HCT116 (cell line): ENCODE measurements around the gene YBX1. TPM values are rescaled to one million over a fixed set of nuclear protein-coding genes. Genes with fewer than 3 reads are reported as not detected.

Experiments
- ATAC-seq: fragments of 200-7000 bp; cut with Tn5 transposase; 2 replicates; pipeline ENCODE4 v1.9.1; 2020; ENCODE audit warnings: mild to moderate bottlenecking, moderate library complexity
- BruUV-seq: library from RNA; stranded (reverse); fragments of 400-500 nt; replicated peaks from 2 replicates; lab custom pipeline; 2021; lab: Mats Ljungman, UMichigan
- CTCF ChIA-PET: fragments of 300-600 bp; sonication (Branson Sonifier 250); formaldehyde crosslinking; loops from one replicate; lab custom pipeline; 2021; ENCODE audit warnings: antibody characterized with exemption; lab: Charles Lee
- POLR2A ChIA-PET: fragments of 300-600, 350-600 bp; sonication (Branson Sonifier 250); formaldehyde crosslinking; loops from one replicate; lab custom pipeline; 2021; ENCODE audit warnings: antibody characterized with exemption; lab: Charles Lee
- RAD21 ChIA-PET, 2 experiments: fragments of 300-600 bp; sonication (Branson Sonifier 250); formaldehyde crosslinking; loops; one replicate each; lab custom pipeline; 2023; ENCODE audit warnings: low total read pairs in 2 of 2; ENCODE audit not compliant: uncharacterized antibody in 2 of 2, unreplicated experiment in 2 of 2, low non-redundant PET in 1 of 2; lab: Charles Lee
- DNase-seq: peaks from one replicate; pipeline ENCODE4 v3.0.0-alpha.2; 2010; ENCODE audit warnings: low read depth, low spot score
- H2AFZ ChIP-seq: fragments of 200-600 bp; shearing (Covaris generic), sonication (generic); 2 replicates; pipeline ENCODE4 v1.6.1; 2017; ENCODE audit warnings: low read depth, mixed run types, mixed read lengths, antibody characterized with exemption, low read length; ENCODE audit not compliant: poor library complexity, severe bottlenecking
- H3K27ac ChIP-seq: 2 replicates; pipeline ENCODE4 v1.5.1; 2012; ENCODE audit warnings: low read depth, low read length
- H3K27me3 ChIP-seq: fragments of 200-600 bp; sonication (generic); 2 replicates; pipeline ENCODE4 v1.6.1; 2016; ENCODE audit warnings: mixed run types, low read length, mixed read lengths; ENCODE audit not compliant: insufficient read depth
- H3K36me3 ChIP-seq, 2 experiments: fragments of 200-500 bp in 1 of 2; fragments of 200-600 bp in 1 of 2; sonication (Bioruptor generic) in 1 of 2; sonication (generic) in 1 of 2; 2 replicates each; pipeline versions ENCODE4 v1.5.1 to v1.6.1; 2014 to 2016; ENCODE audit warnings: low read length in 2 of 2, inconsistent platforms in 1 of 2, mixed read lengths in 1 of 2, mixed run types in 1 of 2; ENCODE audit not compliant: insufficient read depth in 2 of 2, control insufficient read depth in 1 of 2
- H3K4me1 ChIP-seq, 2 experiments: fragments of 200-600 bp in 1 of 2; sonication (generic) in 1 of 2; 2 replicates each; pipeline versions ENCODE4 v1.5.1 to v1.6.1; 2012 to 2017; ENCODE audit warnings: low read length in 2 of 2, inconsistent platforms in 1 of 2, mild to moderate bottlenecking in 1 of 2, mixed read lengths in 1 of 2, mixed run types in 1 of 2, moderate library complexity in 1 of 2; ENCODE audit not compliant: insufficient read depth in 2 of 2, control insufficient read depth in 1 of 2
- H3K4me2 ChIP-seq: fragments of 200-600 bp; sonication (generic); 2 replicates; pipeline ENCODE4 v1.6.1; 2017; ENCODE audit warnings: mixed run types, low read length, mixed read lengths
- H3K4me3 ChIP-seq, 2 experiments: fragments of 200-600 bp in 1 of 2; sonication (generic) in 1 of 2; replicated peaks in 1 of 2; 2 replicates each; pipeline ENCODE4 v1.5.1; 2011 to 2016; ENCODE audit warnings: low read length in 2 of 2, control low read depth in 1 of 2, low read depth in 1 of 2, mild to moderate bottlenecking in 1 of 2, mixed read lengths in 1 of 2, mixed run types in 1 of 2
- H3K79me2 ChIP-seq: fragments of 200-600 bp; sonication (generic); 2 replicates; pipeline ENCODE4 v1.6.1; 2017; ENCODE audit warnings: mild to moderate bottlenecking, mixed run types, low read length, moderate library complexity, mixed read lengths; ENCODE audit not compliant: insufficient read depth
- H3K9ac ChIP-seq: fragments of 200-600 bp; sonication (generic); 2 replicates; pipeline ENCODE4 v1.6.1; 2016; ENCODE audit warnings: low read length, mixed read lengths
- H3K9me2 ChIP-seq: fragments of 200-600 bp; sonication (generic), shearing (Covaris generic); 2 replicates; pipeline ENCODE4 v1.6.1; 2017; ENCODE audit warnings: mixed run types, mild to moderate bottlenecking, moderate library complexity; ENCODE audit not compliant: insufficient read depth
- H3K9me3 ChIP-seq, 2 experiments: fragments of 200-500 bp in 1 of 2; fragments of 200-600 bp in 1 of 2; sonication (Bioruptor generic) in 1 of 2; sonication (generic) in 1 of 2; 2 replicates each; pipeline ENCODE4 v1.6.1; 2014 to 2017; ENCODE audit warnings: low read length in 2 of 2, mixed read lengths in 2 of 2, inconsistent platforms in 1 of 2, low read depth in 1 of 2, mild to moderate bottlenecking in 1 of 2, mixed run types in 1 of 2, moderate library complexity in 1 of 2; ENCODE audit not compliant: control insufficient read depth in 1 of 2, insufficient read depth in 1 of 2
- H4K20me1 ChIP-seq: fragments of 200-600 bp; sonication (generic), shearing (Covaris generic); 2 replicates; pipeline ENCODE4 v1.6.1; 2017; ENCODE audit warnings: mixed run types, mild to moderate bottlenecking, moderate library complexity; ENCODE audit not compliant: insufficient read depth
- CEBPB ChIP-seq: IDR thresholded peaks from 2 replicates; pipeline ENCODE4 v1.6.1; 2012; ENCODE audit warnings: low read depth
- EZH2 ChIP-seq: fragments of 200-600 bp; sonication (generic); IDR thresholded peaks from 2 replicates; pipeline ENCODE4 v1.6.1; 2017; ENCODE audit warnings: antibody characterized with exemption, mixed run types
- EZH2phosphoT487 ChIP-seq: fragments of 200-600 bp; IDR thresholded peaks from 2 replicates; pipeline ENCODE4 v1.6.1; 2018; ENCODE audit warnings: antibody characterized with exemption, borderline replicate concordance
- JUND ChIP-seq: IDR thresholded peaks from 2 replicates; pipeline ENCODE4 v1.6.1; 2012
- POLR2A ChIP-seq: IDR thresholded peaks from 2 replicates; pipeline ENCODE4 v1.7.0; 2011; ENCODE audit warnings: borderline replicate concordance; ENCODE audit not compliant: insufficient read depth, insufficient read length; ENCODE audit errors: extremely low read depth
- RAD21 ChIP-seq: IDR thresholded peaks from 2 replicates; pipeline ENCODE4 v1.6.1; 2012; ENCODE audit warnings: low read depth, mild to moderate bottlenecking
- SIN3A ChIP-seq: IDR thresholded peaks from 2 replicates; pipeline ENCODE4 v1.6.1; 2012; ENCODE audit warnings: low read depth
- YY1 ChIP-seq: IDR thresholded peaks from 2 replicates; pipeline ENCODE4 v1.6.1; 2011; ENCODE audit warnings: low read length, low read depth, moderate library complexity, mild to moderate bottlenecking; ENCODE audit not compliant: insufficient replicate concordance; ENCODE audit errors: extremely low read depth
- ZNF274 ChIP-seq: fragments of 200-500 bp; sonication (Bioruptor generic); IDR thresholded peaks from 2 replicates; pipeline ENCODE4 v1.6.1; 2014; ENCODE audit warnings: mild to moderate bottlenecking, low read depth, low read length, inconsistent platforms
- intact Hi-C: fragments of 100-400 bp; cut with micrococcal nuclease; formaldehyde crosslinking; loops from 2 replicates; pipeline ENCODE4 v1.10.0; 2022
- total RNA-seq: library from RNA; stranded (reverse); gene quantifications from one replicate; pipeline ENCODE4 v1.2.1, GENCODE V29; 2021; ENCODE audit not compliant: unreplicated experiment
- TF ChIP-seq, protein P1 (sequence below): IDR thresholded peaks from 2 replicates; pipeline ENCODE4 v1.6.1; 2011; ENCODE audit warnings: mild to moderate bottlenecking, low read length, moderate library complexity; ENCODE audit not compliant: insufficient replicate concordance; ENCODE audit errors: extremely low read depth
- TF ChIP-seq, protein P2 (sequence below), 3 experiments: fragments of 200-600 bp in 1 of 3; sonication (generic) in 1 of 3; IDR thresholded peaks in 2 of 3; conservative IDR thresholded peaks in 1 of 3; 2 replicates each; pipeline ENCODE4 v1.5.1; 2012 to 2017; ENCODE audit warnings: low read depth in 2 of 3, low read length in 2 of 3, antibody characterized with exemption in 1 of 3, borderline replicate concordance in 1 of 3, control low read depth in 1 of 3, mild to moderate bottlenecking in 1 of 3, mixed read lengths in 1 of 3, mixed run types in 1 of 3, moderate library complexity in 1 of 3; ENCODE audit not compliant: insufficient read depth in 1 of 3

The YBX1 gene
- total RNA-seq, 1 experiment from 2014 or later = 1,009 TPM

DNA sequence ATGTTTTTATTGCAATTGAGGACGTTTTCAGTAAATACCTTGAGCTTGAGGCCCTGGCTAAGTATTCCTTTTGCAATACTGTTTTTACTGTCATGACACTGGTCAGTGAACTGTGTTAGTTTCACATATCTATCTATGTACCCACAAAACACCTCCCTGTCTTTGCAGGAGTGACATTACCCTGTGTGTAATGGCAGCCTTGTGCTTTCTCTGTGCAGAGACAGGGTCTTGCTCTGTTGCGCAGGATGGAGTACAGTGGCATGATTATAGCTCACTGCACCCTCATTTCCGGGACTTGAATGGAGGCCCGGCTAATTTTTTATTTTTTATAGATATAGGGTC is 8.9 kb downstream of the YBX1 start:
- H3K36me3 ChIP-seq = peaks cover 13 to 67% of the 10 kb centered on the region in 2 experiments
- RAD21 ChIA-PET = no interaction called here
- no peak for ATAC-seq
- peaks cover 11 to 19% of the 10 kb centered on the region in 2 experiments; a peak in 3 of 4 replicates for H3K4me1 ChIP-seq
- no TSS peak for BruUV-seq
- H2AFZ ChIP-seq = no peak overlapping the region
- intact Hi-C loops = no loop called here
- no peaks in the 10 kb centered on the region for H3K9me3 ChIP-seq
- H4K20me1 ChIP-seq = peaks cover 95% of the 10 kb centered on the region; the same call in 1 of the 2 replicates
- no peak overlapping the region for H3K9ac ChIP-seq
- H3K27ac ChIP-seq = no peak overlapping the region
- DNase-seq = no peak
- H3K9me2 ChIP-seq = no peaks in the 10 kb centered on the region
- H3K4me2 ChIP-seq = no peak overlapping the region
- H3K79me2 ChIP-seq = peaks cover 100% of the 10 kb centered on the region
- no peak overlapping the region for H3K4me3 ChIP-seq
- no peak for TF ChIP-seq EZH2
- TF ChIP-seq ZNF274 = no peak
- no peak for TF ChIP-seq EZH2phosphoT487
- TF ChIP-seq, protein P1, sequence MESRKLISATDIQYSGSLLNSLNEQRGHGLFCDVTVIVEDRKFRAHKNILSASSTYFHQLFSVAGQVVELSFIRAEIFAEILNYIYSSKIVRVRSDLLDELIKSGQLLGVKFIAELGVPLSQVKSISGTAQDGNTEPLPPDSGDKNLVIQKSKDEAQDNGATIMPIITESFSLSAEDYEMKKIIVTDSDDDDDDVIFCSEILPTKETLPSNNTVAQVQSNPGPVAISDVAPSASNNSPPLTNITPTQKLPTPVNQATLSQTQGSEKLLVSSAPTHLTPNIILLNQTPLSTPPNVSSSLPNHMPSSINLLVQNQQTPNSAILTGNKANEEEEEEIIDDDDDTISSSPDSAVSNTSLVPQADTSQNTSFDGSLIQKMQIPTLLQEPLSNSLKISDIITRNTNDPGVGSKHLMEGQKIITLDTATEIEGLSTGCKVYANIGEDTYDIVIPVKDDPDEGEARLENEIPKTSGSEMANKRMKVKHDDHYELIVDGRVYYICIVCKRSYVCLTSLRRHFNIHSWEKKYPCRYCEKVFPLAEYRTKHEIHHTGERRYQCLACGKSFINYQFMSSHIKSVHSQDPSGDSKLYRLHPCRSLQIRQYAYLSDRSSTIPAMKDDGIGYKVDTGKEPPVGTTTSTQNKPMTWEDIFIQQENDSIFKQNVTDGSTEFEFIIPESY = no peak
- no peaks in the 10 kb centered on the region for H3K27me3 ChIP-seq
- CTCF ChIA-PET = interaction anchor here (1.3 kb wide), 1 partner anchor 113 kb away, joined by 3 read pairs; no protein-coding TSS in a partner anchor
- POLR2A ChIA-PET = interaction anchor here (1.2 kb wide), 1 partner anchor 9 kb away, joined by 5 read pairs; the partner anchor contains the start of gene YBX1

DNA sequence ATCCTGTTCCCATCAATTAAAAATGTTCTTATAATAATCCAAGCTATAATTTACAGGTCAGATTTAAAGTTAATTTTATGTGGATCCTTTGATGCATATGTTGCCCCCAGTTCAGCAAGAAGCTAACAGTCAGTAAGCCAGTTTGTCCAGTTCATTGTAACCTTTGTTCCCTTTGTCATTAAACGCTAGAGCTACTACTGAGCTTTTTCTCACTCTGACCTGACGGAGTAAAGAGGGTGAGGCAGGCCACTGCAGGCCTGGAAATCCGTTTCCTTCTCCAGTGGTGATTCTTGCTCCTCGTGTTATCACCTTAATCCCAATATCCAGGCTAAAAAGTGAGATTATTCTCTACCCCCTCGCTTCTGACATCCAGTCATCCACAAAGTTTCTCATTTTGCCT is 10.2 kb downstream of the YBX1 start:
- DNase-seq (no peak), ATAC-seq (no peak)
- POLR2A ChIA-PET = interaction anchor here (1.6 kb wide), 1 partner anchor 10 kb away, joined by 9 read pairs; the partner anchor contains the start of gene YBX1
- no TSS peak for BruUV-seq
- Histone ChIP-seq H3K27ac (no peak overlapping the region), H3K36me3 (peaks cover 21 to 68% of the 10 kb centered on the region in 2 experiments), H3K27me3 (no peaks in the 10 kb centered on the region), H3K79me2 (peaks cover 100% of the 10 kb centered on the region), H3K4me1 (peaks cover 11 to 19% of the 10 kb centered on the region in 2 experiments; a peak in 3 of 4 replicates), H3K4me3 (no peak overlapping the region), H3K4me2 (no peak overlapping the region), H3K9ac (no peak overlapping the region), H2AFZ (no peak overlapping the region), H3K9me3 (no peaks in the 10 kb centered on the region), H3K9me2 (no peaks in the 10 kb centered on the region), H4K20me1 (peaks cover 95% of the 10 kb centered on the region; the same call in 1 of the 2 replicates)
- CTCF ChIA-PET = no interaction called here
- TF ChIP-seq, protein P2, sequence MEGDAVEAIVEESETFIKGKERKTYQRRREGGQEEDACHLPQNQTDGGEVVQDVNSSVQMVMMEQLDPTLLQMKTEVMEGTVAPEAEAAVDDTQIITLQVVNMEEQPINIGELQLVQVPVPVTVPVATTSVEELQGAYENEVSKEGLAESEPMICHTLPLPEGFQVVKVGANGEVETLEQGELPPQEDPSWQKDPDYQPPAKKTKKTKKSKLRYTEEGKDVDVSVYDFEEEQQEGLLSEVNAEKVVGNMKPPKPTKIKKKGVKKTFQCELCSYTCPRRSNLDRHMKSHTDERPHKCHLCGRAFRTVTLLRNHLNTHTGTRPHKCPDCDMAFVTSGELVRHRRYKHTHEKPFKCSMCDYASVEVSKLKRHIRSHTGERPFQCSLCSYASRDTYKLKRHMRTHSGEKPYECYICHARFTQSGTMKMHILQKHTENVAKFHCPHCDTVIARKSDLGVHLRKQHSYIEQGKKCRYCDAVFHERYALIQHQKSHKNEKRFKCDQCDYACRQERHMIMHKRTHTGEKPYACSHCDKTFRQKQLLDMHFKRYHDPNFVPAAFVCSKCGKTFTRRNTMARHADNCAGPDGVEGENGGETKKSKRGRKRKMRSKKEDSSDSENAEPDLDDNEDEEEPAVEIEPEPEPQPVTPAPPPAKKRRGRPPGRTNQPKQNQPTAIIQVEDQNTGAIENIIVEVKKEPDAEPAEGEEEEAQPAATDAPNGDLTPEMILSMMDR (IDR thresholded peaks at IDR 0.05 in 2 of 3, conservative IDR thresholded peaks at IDR 0.05 in 1 of 3; ENCODE audit: borderline replicate concordance in 1 of 3, insufficient read depth in 1 of 3, low read depth in 2 of 3, low read length in 2 of 3) = no peak
- TF ChIP-seq RAD21 (no peak), CEBPB (no peak), YY1 (no peak), POLR2A (no peak), EZH2phosphoT487 (no peak), JUND (no peak), SIN3A (no peak)
- RAD21 ChIA-PET = no interaction called here
- intact Hi-C loops = no loop called here
